CD4-positive, alpha-beta memory T cell (primary cell): ENCODE data around the gene EML6. TPM values are rescaled to one million over a fixed set of nuclear protein-coding genes. Genes with fewer than 3 reads are reported as not detected.

ENCODE experiments used
- CTCF ChIA-PET: fragments of 350-600 bp; sonication (Branson Sonifier 250); formaldehyde crosslinking; loops from one replicate; lab custom pipeline; 2021; ENCODE audit warnings: inconsistent platforms; ENCODE audit not compliant: partially characterized antibody; lab: Charles Lee
- POLR2A ChIA-PET: fragments of 350-600 bp; sonication (Branson Sonifier 250); formaldehyde crosslinking; loops from one replicate; lab custom pipeline; 2021; ENCODE audit not compliant: partially characterized antibody; lab: Charles Lee
- DNase-seq, 5 donors: peaks; one replicate each; pipeline versions ENCODE4 v3.0.0 to v3.0.0-alpha.2; 2020 to 2022; ENCODE audit warnings: mixed read lengths in 1 of 5
- H3K27ac ChIP-seq: one replicate; pipeline ENCODE4 v1.7.0; 2013; ENCODE audit warnings: low read depth, low read length
- H3K27me3 ChIP-seq: 2 replicates; pipeline ENCODE4 v1.7.0; 2013; ENCODE audit warnings: mild to moderate bottlenecking, low read length, moderate library complexity; ENCODE audit not compliant: insufficient read depth
- H3K36me3 ChIP-seq: 2 replicates; pipeline ENCODE4 v1.7.0; 2013; ENCODE audit warnings: mild to moderate bottlenecking, low read length, moderate library complexity; ENCODE audit not compliant: insufficient read depth
- H3K4me1 ChIP-seq: 2 replicates; pipeline ENCODE4 v1.7.0; 2013; ENCODE audit warnings: mild to moderate bottlenecking, low read length, moderate library complexity; ENCODE audit not compliant: insufficient read depth
- H3K4me3 ChIP-seq, 2 donors: one replicate each; pipeline ENCODE4 v1.7.0; 2013; ENCODE audit warnings: low read length in 2 of 2, mild to moderate bottlenecking in 1 of 2
- H3K9me3 ChIP-seq, 2 donors: one replicate each; pipeline ENCODE4 v1.7.0; 2013; ENCODE audit warnings: low read length in 2 of 2, control low read depth in 1 of 2; ENCODE audit not compliant: control insufficient read depth in 1 of 2
- H3K27ac Mint-ChIP-seq, 7 donors: one replicate each; pipeline ENCODE4 v1.8.0; 2020 to 2021; ENCODE audit warnings: mixed read lengths in 7 of 7, mild to moderate bottlenecking in 6 of 7, inconsistent platforms in 3 of 7, moderate library complexity in 3 of 7
- H3K27me3 Mint-ChIP-seq, 2 donors: one replicate each; pipeline ENCODE4 v1.8.0; 2020 to 2021; ENCODE audit warnings: mixed read lengths in 2 of 2
- H3K36me3 Mint-ChIP-seq, 2 donors: one replicate each; pipeline ENCODE4 v1.8.0; 2020 to 2021; ENCODE audit warnings: mixed read lengths in 2 of 2, inconsistent platforms in 1 of 2, mild to moderate bottlenecking in 1 of 2
- H3K4me1 Mint-ChIP-seq, 4 donors: one replicate each; pipeline ENCODE4 v1.8.0; 2020 to 2021; ENCODE audit warnings: mixed read lengths in 4 of 4, mild to moderate bottlenecking in 1 of 4
- H3K4me3 Mint-ChIP-seq, 8 donors: one replicate each; pipeline ENCODE4 v1.8.0; 2020 to 2021; ENCODE audit warnings: mixed read lengths in 8 of 8, mild to moderate bottlenecking in 7 of 8, moderate library complexity in 6 of 8, inconsistent platforms in 3 of 8
- H3K9me3 Mint-ChIP-seq, 8 donors: one replicate each; pipeline ENCODE4 v1.8.0; 2020 to 2021; ENCODE audit warnings: mixed read lengths in 8 of 8, mild to moderate bottlenecking in 5 of 8, inconsistent platforms in 3 of 8, moderate library complexity in 1 of 8
- intact Hi-C: fragments of 100-400 bp; cut with micrococcal nuclease; formaldehyde crosslinking; loops from one replicate; pipeline ENCODE4 v1.15.1; 2023
- polyA plus RNA-seq, 2 donors: library from polyadenylated mRNA; unstranded; fragments of 300-500 nt; fragmentation: Illumina TruSeq; gene quantifications; one replicate each; pipeline ENCODE4 v1.2.3, GENCODE V29; 2021
- total RNA-seq, 2 experiments: library from RNA; stranded (reverse); gene quantifications; one replicate each; pipeline ENCODE4 v1.2.3, GENCODE V29; 2021

EML6 gene
- total and polyA plus RNA-seq, 4 experiments from 2014 or later, result 0.02 to 3.9 (median 1.8) TPM; not detected in 1

DNA sequence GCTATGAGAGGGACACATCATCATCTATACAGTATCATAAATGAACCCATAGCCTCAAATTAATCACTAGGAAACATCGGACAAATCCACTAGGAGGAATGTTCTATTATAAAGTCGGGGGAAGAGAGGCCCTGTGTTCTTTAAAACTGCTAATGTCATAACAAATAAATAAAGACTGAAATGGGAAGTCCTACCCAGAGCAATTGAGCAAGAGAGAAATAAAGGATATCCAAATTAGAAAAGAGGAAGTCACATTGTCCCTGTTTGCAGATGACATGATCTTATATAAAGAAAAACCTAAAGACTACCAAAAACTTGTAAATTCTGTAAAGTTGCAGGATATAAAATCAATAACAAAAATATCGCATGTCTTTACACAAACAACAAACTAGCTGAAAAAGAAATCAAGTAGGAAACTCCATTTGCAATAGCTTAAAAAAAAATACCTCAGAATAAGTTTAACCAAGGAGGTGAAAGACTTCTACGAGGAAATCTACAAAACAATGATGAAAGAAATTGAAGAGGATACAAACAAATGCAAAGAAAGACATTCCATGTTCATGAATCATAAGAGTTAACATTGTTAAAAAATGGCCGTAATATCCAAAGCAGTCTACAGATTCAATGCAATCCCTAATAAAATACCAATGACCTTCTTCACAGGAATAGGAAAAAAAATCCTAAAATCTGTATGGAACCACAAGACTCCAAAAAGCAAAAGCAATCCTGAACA, 296.2 kb downstream of the EML6 start:
- H3K36me3 Mint-ChIP-seq, result peaks cover 18% of the 10 kb centered on the region in 2 donors
- peaks cover 15 to 37% (median 30%) of the 10 kb centered on the region in 4 donors for H3K4me1 Mint-ChIP-seq
- no peak overlapping the region for H3K4me3 Mint-ChIP-seq

More for the DNA sequence above, 296.2 kb downstream of the EML6 start:
- DNase-seq, result no peak
- Mint-ChIP-seq H3K27ac (peak overlapping the region in 3 of 7 donors; percentile 3 to 73 (median 18)), H3K9me3 (peaks cover 0 to 9% (median under 1%) of the 10 kb centered on the region in 8 donors), H3K27me3 (no peaks in the 10 kb centered on the region)
- Histone ChIP-seq H3K4me1 (peaks cover 30% of the 10 kb centered on the region), H3K27me3 (no peaks in the 10 kb centered on the region), H3K9me3 (no peaks in the 10 kb centered on the region), H3K4me3 (no peak overlapping the region), H3K27ac (no peak overlapping the region), H3K36me3 (no peaks in the 10 kb centered on the region)
- POLR2A ChIA-PET, result interaction anchor here (1.0 to 2.1 kb wide), 2 partner anchors 29 to 30 kb away, joined by 4 to 9 read pairs; partner anchors contain the start of gene RTN4
- CTCF ChIA-PET, result interaction anchor here (13.7 kb wide), 1 partner anchor 149 kb away, joined by 177 read pairs; no protein-coding TSS in a partner anchor
- intact Hi-C loops, result loop anchor here (5.0 to 10.0 kb wide), 2 partner anchors 203 to 495 kb away; no protein-coding TSS in a partner anchor
